GM18498 (cell line): ENCODE measurements around the gene OR2AT4.
"Not testable (repeated sequence)": the region's sequence is repeated elsewhere in the genome, so short reads cannot be mapped to it uniquely, and the experiment has no call there.

Experiments
- ATAC-seq: cut with Tn5 transposase; IDR thresholded peaks from one replicate; pipeline ENCODE4 v1.9.1; 2021; ENCODE audit warnings: mild to moderate bottlenecking, moderate library complexity; ENCODE audit not compliant: unreplicated experiment

Gene OR2AT4

DNA sequence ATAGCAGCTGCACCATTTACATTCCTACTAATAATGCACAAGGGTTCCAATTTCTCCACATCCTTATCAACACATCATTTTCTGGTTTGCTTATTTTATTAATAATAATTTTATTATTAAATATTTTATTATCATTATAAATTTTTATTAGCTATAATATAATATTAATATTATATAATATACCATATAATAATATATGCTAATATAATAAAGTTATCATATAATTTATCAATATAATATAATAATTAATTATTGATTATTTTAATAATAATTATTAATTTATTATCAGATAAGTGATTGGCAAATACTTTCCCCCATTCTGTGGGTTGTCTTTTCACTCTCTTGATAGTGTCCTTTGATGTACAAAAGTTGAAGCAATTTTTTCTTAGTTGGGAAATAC lies 27.7 kb downstream of the OR2AT4 start:
- no peak for ATAC-seq

DNA sequence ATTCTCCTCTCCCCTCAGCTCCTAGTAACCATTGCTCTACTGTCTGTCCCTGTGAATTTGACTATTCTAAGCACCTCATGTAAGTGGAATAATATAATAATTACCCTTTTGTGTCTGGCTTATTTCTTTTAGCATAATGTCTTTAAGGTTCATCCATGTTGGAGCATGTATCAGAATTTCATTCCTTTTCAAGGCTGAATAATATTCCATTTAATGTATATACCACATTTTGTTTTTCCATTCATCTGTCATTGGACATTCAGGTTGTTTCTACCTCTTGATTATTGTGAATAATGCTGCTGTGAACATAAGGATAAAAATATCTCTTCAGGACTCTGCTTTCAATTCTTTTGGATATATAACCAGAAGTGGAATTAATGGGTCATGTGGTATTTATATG lies 28.1 kb downstream of the OR2AT4 start:
- no peak for ATAC-seq

DNA sequence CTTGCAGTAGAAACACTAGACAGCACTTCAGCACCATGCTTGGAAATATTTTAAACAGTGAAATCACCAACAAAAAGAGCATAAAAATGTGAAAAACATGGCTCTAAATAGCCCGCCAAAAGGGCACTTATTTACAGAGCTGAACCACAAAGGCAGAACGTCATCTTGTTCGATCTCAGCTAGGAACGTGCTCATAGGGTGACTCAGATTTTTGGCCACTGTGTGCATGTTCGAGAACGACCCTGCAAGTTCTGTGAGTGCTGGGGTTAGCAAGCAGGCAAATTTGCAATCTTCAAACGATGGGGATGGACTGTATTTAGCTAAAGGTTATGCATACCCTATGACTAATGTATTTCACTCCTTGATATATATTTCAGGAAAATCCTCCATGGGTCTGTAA lies 30.6 kb downstream of the OR2AT4 start:
- ATAC-seq = no peak

DNA sequence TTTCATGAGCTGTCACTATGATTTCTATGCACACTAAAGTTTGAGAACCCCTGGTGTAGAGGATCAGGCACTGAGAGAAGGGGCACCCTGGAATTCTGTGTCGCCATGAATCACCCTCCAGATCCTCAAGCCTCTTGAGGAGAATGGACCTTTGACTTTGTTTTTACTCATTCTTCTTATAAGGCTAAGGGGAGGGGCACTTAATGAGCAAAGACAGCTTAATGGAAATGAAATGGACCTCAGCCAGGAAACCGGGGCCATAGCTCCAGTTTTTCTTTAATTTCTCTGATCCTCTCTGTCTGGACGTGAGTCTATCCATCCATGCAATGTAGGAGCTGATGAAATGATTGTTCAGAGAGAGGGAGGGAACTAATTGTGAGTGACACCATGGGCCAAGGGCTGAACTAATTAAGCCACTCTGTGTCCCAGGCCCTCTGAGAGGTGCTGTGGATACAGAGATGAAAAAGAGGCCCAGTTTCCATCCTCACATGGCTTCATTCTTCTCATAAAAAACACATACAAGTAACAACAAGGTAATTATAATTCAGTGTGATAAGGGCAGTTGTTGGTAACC lies 32.8 kb downstream of the OR2AT4 start:
- no peak for ATAC-seq

DNA sequence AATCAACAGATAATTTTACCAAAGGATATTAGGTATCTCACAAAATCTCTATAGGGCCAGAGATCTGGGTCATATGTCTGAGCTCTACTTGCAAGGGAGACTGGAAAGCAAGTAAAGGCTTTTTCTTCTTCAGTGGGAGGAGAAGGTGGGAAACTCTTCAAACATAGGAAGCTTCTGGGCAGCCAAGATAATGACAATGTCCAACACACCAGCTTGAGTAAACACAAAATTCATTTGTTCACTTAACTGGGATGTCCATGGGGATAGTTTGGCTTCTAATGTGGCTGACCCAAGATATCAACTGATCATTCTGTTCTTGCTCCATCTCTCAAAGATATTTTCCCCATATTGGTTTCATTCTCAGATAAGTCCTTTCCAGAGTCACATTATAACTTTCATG lies 37.4 kb downstream of the OR2AT4 start:
- no peak for ATAC-seq

DNA sequence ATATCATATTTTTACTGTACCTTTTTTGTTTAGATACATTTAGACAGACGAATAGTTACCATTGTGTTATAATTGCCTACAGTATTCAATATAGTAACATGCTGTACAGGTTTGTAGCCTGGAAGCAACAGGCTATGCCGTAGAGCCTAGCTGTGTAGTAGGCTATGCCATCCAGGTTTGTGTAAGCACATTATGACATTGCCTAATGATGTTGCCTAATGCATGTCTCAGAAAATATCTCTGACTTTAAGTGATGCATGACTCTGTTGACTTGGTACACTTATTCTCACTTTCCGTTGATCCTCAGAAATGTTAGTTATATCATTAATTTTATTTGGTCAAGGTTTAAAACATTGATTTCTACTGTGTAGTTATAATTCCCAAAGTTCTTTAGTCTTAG lies 39.9 kb downstream of the OR2AT4 start:
- ATAC-seq = no peak

DNA sequence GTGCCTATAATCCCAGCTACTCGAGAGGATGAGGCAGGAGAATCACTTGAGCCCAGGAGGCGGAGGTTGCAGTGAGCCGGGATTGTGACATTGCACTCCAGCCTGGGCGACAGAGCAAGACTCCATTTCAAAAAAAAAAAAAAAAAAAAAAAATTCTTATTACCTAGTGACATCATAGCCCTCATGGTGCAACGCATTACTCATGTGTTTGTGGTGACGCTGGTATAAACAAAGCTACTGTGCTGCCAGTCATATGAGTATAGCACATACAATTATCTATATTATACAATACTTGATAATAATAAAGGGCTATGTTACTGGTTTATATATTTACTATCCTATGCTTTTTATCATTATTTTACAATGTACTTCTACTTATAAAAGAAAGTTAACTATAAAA lies 41.2 kb downstream of the OR2AT4 start:
- no peak for ATAC-seq

DNA sequence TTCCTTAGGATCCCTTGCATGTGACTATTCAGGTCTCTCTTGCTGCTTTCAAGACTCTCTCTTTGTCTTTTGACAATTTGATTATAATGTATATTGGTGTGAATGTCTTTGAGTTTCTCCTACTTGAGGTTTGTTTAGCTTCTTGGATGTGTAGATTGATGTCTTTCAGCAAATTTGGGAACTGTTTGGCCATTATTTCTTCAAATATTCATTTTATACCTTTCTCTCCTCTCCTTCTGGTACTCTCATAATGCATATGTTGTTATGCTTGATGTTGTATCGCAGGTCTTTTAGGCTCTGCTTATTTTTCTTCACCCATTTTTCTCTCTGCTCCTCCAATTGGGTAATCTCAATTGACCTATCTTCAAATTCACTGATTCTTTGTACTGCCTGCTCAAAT lies 44.2 kb downstream of the OR2AT4 start:
- ATAC-seq = no peak

DNA sequence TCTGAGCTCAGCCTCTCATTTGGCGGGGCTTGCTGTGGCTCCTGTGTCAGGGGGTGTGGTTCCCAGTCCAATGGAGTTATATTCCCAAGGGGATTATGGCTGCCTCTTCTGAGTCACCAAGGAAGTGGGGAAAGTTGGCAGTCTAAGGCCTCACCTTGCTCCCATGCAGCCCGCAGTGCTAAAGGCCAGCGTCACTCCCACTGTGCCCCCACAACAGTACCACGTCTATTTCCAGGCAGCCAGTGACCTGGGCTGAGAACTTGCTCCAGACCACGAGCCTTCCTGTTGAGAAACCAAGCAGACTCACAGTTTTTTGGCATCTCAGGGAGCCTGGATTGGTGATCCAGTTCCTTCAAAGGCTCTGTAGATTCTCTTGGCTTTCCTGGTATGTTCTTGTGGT lies 45.6 kb downstream of the OR2AT4 start:
- ATAC-seq = no peak

DNA sequence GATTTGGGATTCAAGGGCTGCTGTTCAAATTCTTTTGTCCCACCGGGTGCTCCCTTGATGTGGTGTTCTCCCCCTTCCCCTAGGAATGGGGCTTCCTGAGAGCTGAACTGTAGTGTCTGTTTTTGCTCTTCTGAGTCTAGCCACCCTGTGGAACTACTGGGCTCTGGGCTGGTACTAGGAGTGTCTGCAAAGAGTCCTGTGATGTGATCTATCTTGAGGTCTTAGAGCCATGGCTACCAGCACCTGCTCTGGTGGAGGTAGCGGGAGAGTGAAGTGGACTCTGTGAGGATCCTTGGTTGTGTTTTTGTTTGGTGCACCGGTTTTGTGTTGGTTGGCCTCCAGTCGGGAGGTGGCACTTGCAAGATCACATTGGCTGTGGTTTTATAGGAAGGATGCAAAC lies 46.2 kb downstream of the OR2AT4 start:
- no peak for ATAC-seq

DNA sequence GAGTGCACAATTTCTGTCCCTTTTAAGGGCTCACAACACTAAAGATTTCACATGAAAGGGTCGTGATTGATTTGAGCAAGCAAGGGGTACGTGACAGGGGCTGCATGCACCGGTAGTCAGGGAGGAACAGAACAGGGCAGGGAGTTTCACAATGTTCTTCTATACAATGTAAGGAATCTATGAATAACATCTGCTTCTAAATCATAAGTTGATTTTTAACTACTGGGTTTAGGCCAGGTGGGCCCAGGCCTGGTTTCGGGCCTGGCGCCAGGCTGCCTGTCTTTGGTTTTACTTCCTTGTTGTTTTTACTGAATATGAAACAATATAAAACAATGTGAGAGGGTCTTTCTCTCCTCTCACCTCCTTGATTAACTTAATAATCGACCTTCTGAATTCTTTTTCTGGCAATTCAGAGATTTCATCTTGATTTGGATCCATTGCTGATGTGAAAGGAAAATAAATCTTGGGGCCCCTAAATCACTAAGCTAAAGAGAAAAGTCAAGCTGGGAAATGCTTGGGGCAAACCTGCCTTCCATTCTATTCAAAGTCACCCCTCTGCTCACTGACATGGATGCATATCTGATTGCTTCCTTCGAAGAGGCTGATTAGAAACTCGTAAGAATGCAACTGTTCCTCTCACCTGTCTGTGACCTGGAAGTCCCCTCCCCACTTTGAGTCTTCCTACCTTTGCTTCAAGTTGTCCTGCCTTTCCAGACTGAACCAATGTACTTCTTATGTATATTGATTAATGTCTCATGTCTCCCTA lies 47.0 kb downstream of the OR2AT4 start:
- ATAC-seq = not testable (repeated sequence)

DNA sequence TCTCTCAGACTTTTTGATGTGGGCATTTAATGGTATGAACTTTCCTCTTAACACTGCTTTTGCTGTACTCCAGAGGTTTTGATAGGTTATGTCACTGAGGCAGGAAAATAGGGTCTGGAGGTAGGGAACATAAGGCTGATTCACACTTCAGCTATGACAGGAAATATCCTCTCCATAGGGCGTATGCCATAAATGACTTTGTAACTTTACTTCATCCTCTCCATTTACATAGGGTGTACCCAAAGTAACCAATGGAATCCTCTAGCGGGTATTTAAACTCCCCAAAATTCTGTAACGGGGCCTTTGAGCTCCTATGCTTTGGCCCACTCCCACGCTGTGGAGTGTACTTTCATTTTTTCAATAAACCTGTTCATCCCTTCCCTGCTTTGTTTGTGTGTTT lies 49.5 kb downstream of the OR2AT4 start:
- ATAC-seq = no peak

DNA sequence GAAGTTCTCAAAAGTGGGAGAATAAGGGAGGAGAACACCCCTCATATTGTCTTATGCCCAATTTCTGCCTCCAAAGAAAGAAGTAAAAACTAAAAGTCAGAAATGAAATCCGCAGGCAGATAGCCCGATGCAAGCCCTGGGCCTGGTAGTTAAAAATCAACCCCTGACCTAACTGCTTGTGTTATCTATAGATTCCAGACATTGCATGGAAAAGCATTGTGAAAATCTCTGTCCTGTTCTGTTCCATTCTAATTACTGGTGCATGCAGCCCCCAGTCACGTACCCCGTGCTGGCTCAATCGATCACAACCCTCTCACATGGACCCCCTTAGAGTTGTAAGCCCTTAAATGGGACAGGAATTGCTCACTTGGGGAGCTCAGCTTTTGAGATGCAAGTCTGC lies 50.0 kb downstream of the OR2AT4 start:
- not testable (repeated sequence) for ATAC-seq

DNA sequence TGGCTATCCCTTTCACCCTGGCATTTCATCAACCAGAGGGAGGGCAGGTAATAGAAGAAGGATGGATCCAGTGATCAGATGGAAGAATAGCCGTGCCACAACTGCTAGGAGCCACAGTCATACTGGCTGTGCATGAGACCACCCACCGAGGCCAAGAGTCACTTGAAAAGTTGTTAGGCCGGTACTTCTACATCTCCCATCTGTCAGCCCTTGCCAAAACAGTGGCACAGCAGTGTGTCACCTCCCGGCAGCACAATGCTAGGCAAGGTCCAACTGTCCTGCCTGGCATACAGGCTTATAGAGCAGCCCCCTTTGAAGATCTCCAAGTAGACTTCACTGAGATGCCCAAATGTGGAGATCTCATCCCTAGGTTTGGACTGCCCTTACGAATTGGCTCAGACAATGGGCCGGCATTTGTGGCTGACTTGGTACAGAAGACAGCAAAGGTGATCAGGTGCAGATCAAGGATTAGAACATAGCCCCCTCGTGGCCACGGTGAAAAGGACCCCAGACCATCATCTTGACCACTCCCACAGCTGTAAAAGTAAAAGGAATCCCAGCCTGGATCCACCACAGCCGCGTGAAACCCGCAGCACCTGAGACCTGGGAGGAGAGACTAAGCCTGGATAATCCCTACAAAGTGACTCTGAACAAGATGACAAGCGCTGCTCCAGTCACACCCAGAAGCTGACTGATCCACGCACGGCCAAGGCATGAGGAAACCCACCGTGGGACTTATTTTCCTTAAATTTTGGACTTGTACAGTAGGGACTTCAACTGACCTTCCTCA lies 52.1 kb downstream of the OR2AT4 start:
- not testable (repeated sequence) for ATAC-seq

DNA sequence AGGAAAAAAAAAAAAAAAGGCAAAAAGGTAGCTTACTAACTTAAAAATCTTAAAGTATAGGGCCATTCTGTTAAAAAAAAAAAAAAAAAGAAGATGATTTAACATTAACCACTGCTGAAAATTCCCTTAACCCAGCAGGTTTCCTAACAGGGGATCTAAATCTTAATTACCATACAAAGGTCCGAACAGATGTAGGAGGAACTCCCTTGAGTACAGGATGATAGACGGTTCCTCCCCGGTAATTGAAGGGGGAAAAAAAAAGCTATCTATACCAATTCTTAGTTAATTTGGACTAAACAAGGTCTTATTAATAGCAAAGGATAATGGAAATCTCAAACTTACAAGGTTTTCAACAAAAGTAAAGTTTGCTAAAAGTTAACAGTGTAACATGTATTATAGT lies 54.9 kb downstream of the OR2AT4 start:
- not testable (repeated sequence) for ATAC-seq

DNA sequence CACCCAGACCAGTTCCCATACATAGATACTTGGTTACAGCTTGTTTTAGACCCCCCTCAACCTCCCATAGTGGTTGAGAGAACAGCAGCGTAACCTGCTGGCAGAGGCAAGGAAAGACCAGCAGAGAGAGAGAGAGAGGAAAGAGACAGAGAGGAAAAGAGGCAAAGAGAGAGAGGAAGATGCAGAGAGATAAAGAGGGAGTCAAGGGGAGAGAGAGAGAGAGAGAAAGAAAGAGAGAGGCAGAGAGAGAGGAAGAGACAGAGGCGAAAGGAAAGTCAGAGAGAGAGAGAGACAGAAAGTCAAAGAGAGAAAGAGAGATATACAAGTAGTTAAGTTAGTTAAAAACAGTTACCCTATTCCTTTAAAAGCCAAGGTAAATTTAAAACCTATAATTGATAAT lies 55.4 kb downstream of the OR2AT4 start:
- no peak for ATAC-seq

DNA sequence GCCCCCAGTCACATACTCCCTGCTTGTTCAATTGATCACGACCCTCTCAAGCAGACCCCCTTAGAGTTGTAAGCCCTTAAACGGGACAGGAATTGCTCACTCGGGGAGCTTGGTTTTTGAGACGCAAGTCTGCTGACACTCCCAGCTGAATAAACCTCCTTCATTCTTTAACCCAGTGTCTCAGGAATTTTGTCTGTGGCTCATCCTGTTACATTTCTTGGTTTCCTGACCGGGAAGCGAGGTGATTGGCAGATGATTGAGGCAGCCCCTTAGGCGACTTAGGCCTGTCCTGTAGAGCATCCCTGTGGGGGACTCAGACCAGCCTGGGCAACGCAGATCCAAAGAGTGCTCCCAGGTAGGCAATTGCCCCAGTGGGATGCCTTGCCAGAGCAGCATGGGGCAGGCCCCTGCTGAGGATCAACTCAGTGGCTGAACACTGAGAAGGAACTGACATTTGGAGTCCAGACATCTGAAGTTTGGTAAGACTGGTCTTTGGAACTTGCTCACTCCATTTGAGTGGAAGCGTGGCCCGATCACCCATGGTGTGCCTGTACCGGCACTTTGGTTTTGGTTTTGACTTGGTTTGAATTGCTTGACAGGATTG lies 56.4 kb downstream of the OR2AT4 start:
- no peak for ATAC-seq

DNA sequence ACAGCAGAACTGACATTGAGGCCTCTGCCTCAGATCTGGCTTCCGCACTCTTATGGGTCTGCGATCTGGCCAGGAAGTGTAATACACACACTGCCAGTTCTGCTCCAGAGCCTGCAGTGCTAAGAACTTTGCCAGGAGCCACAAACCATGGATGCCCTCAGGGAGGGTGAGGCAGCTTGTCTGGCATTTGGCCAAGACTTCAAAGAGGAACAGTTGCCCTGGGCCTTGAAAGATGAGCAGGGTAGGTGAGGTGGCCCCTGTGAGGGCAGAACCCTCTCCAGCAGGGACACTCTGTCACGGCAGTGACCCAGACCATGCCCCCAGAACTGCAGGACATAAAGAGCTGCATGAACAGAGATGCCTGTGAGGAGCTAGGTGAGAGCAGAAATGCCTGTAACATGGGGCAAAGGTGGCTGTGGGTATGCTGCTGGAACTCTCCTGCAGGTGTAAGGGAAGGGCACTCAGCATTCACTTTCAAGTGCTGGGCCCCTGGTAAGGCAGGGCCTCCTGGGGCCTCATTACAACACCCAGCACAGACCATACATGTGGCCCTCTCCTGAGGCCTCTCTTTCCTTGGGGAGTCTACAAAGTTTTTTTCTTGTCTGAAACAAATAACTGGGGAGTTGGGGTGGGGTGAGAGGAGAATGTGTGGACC lies 60.6 kb downstream of the OR2AT4 start:
- ATAC-seq = no peak

DNA sequence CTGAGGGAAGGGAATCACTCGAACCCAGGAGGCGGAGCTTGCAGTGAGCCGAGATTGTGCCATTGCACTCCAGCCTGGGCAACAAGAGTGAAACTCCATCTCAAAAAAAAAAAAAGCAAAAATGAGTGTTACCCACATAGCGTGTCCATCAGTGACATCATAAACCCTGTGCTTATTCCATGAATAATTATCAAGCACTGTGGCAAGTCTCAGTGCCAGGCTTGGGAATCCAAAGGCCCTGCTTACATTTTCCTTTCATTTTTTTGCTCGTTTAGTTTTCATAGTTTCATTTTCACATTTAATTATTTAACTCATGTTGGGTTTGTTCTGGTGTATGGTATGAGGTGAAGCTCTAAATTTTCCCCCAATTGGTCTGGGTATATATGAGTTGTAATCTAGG lies 61.4 kb downstream of the OR2AT4 start:
- ATAC-seq = no peak

DNA sequence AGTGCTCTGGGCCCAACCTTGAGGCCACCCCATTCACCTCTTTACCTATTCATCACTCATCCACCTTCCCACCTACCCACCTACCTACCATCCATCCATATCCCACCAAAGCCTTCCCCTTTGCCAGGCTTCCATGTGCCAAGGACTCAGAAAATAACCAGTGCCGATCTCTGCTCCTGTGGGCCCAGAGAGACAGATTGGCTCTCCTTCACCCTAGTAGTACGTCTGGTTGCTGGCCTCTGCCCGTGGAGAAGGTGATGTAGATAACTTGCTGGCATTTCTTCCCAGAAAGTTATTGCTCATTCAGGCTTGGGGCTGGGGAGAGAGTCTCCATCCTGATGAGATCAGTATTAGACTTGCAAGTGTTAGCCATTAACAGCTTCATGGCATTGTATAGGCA lies 62.8 kb downstream of the OR2AT4 start:
- no peak for ATAC-seq

DNA sequence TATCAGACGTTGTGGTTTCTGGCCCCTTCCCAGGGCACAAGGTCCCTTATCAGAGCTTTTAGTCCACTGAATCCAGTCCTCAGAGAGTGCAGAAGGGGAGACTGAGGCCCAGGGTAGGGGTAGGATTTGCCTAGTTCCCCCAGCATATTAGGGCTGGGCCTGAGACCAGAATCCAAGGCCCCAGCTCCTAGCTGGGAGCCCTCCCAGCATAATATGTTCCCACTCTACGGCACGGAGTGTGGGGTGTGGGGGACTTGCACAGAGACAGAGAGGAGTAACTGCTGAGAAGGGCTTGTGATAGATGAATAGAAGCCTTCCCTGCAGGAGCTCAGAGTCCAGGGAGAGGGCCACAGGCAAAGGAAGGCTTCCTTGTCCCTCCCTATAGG lies 64.1 kb downstream of the OR2AT4 start:
- no peak for ATAC-seq
